Measurements from ENCODE around the gene TBL1Y. TPM values are rescaled to one million over a fixed set of nuclear protein-coding genes. Genes with fewer than 3 reads are reported as not detected.
A peak's percentile ranks its signal among the peaks of the same experiment; 100 is the strongest.
"Not testable (repeated sequence)": the region's sequence is repeated elsewhere in the genome, so short reads cannot be mapped to it uniquely, and the experiment has no call there.

TBL1Y gene
- total RNA-seq: 1 to 10 TPM in 1 of 5 donors, under 1 TPM in 1, not detected in 3; 0.45 to 1.3 TPM
- under 1 TPM in 2 of 3 donors, not detected in 1; 0.08 to 0.25 TPM for polyA plus RNA-seq
- long read RNA-seq, donor 1: 0 reads
- long read RNA-seq, donor 2: 0 reads
- long read RNA-seq, donor 3: 0 reads
- long read RNA-seq, donor 4: 0 reads
- long read RNA-seq, donor 5: 0 reads
- long read RNA-seq, donor 6: 0 reads
- long read RNA-seq, donor 7: 0 reads
- long read RNA-seq, donor 8: 0 reads
- long read RNA-seq, donor 9: 0 reads
- long read RNA-seq, donor 10: 0 reads

GRCh38 chrY:6910372-6911252, at the start of gene TBL1Y:
Gene TBL1Y, plus strand, starts transcription at chrY:6910697. Its CDS starts 114,388 bp downstream, at chrY:7025085.
- peaks cover 0 to 25% (median 0%) of the 10 kb centered on the region in 3 donors for H3K27me3 ChIP-seq
- TF ChIP-seq POLR2AphosphoS5 (IDR thresholded peaks at IDR 0.05): no peak
- no peak for TF ChIP-seq POLR2A (IDR thresholded peaks at IDR 0.05)
- TF ChIP-seq EP300 (IDR thresholded peaks at IDR 0.05): no peak
- no peak for TF ChIP-seq CTCF (IDR thresholded peaks at IDR 0.05)
- DNase-seq: no peak
- peaks cover 0 to 11% (median 0%) of the 10 kb centered on the region in 4 donors for H3K4me1 ChIP-seq
- no peaks in the 10 kb centered on the region for H3K9me3 ChIP-seq
- no peaks in the 10 kb centered on the region for H3K36me3 ChIP-seq
- H3K4me3 ChIP-seq: peak within 1 kb of the TSS in 2 of 4 donors; percentile 48 to 55
- WGBS, 5 donors: 0 to 1% (median 0%) methylated on average over 1 to 87 of the region's 91 CpGs; no CpG with 5 or more reads in 2 of the 5 donors
- peak within 1 kb of the TSS in 2 of 5 donors; percentile 57 to 63 for H3K27ac ChIP-seq
- intact Hi-C loops (cut with DNase I; ENCODE audit: low total_unique reads): no loop called here

- TF ChIP-seq EP300 (IDR thresholded peaks at IDR 0.05) (no peak), POLR2A (IDR thresholded peaks at IDR 0.05) (no peak), CTCF (IDR thresholded peaks at IDR 0.05) (no peak), POLR2AphosphoS5 (IDR thresholded peaks at IDR 0.05) (no peak)
- no peaks in the 10 kb centered on the region for H3K9me3 ChIP-seq
- H3K27ac ChIP-seq: no peak overlapping the region
- WGBS, 5 donors: 37 to 43% (median 42%) methylated on average over 3 of the region's 3 CpGs; no CpG with 5 or more reads in 2 of the 5 donors
- DNase-seq: no peak
- H3K4me3 ChIP-seq: no peak overlapping the region
- no peaks in the 10 kb centered on the region for H3K4me1 ChIP-seq
- no peaks in the 10 kb centered on the region for H3K27me3 ChIP-seq
- intact Hi-C loops (cut with DNase I; ENCODE audit: low total_unique reads): no loop called here
- H3K36me3 ChIP-seq: no peaks in the 10 kb centered on the region
Measured at GRCh38 chrY:6894496-6894895, 16.0 kb upstream of the TBL1Y start.

GRCh38 chrY:6895236-6895635, 15.3 kb upstream of the TBL1Y start:
- no peaks in the 10 kb centered on the region for H3K27me3 ChIP-seq
- no peak overlapping the region for H3K4me3 ChIP-seq
- no peaks in the 10 kb centered on the region for H3K36me3 ChIP-seq
- DNase-seq: no peak
- no peak overlapping the region for H3K27ac ChIP-seq
- no peaks in the 10 kb centered on the region for H3K4me1 ChIP-seq
- TF ChIP-seq EP300 (IDR thresholded peaks at IDR 0.05) (no peak), CTCF (IDR thresholded peaks at IDR 0.05) (no peak), POLR2A (IDR thresholded peaks at IDR 0.05) (no peak), POLR2AphosphoS5 (IDR thresholded peaks at IDR 0.05) (no peak)
- 3 to 9% (median 8%) methylated on average over 1 of the region's 1 CpG; no CpG with 5 or more reads in 2 of the 5 donors for WGBS, 5 donors
- intact Hi-C loops (cut with DNase I; ENCODE audit: low total_unique reads): no loop called here
- no peaks in the 10 kb centered on the region for H3K9me3 ChIP-seq

- H3K36me3 ChIP-seq; DNase-seq; H3K9me3 ChIP-seq; H3K27me3 ChIP-seq; H3K27ac ChIP-seq; intact Hi-C loops (cut with DNase I; ENCODE audit: low total_unique reads); H3K4me3 ChIP-seq; H3K4me1 ChIP-seq: not testable (repeated sequence)
Measured at GRCh38 chrY:6902116-6902515, 8.4 kb upstream of the TBL1Y start.

Data from stomach (tissue), 19 donors.